Measurements from ENCODE around the gene AAMP.
"Not testable (repeated sequence)": the region's sequence is repeated elsewhere in the genome, so short reads cannot be mapped to it uniquely, and the experiment has no call there.

Gene AAMP

GRCh38 chr2:218312267-218312756 lies 42.4 kb upstream of the AAMP start:
- TF ChIP-seq CTCF (IDR thresholded peaks at IDR 0.05; ENCODE audit: control insufficient read depth, extremely low read depth, insufficient read depth) = no peak
- peak; percentile 99 for DNase-seq (ENCODE audit: low read depth)
- H3K4me3 ChIP-seq (ENCODE audit: low read depth, low read length) = no peak overlapping the region

- H3K4me3 ChIP-seq (ENCODE audit: low read depth, low read length); DNase-seq (ENCODE audit: low read depth): not testable (repeated sequence)
These were observed 41.8 kb upstream of the AAMP start for GRCh38 chr2:218311541-218312266.

- no peak for DNase-seq (ENCODE audit: low read depth)
- no peak overlapping the region for H3K4me3 ChIP-seq (ENCODE audit: low read depth, low read length)
- TF ChIP-seq CTCF (IDR thresholded peaks at IDR 0.05; ENCODE audit: control insufficient read depth, extremely low read depth, insufficient read depth) = no peak
These were observed 41.1 kb upstream of the AAMP start for GRCh38 chr2:218310853-218311540.

- no peak for DNase-seq (ENCODE audit: low read depth)
- TF ChIP-seq CTCF (IDR thresholded peaks at IDR 0.05; ENCODE audit: control insufficient read depth, extremely low read depth, insufficient read depth) = no peak
- H3K4me3 ChIP-seq (ENCODE audit: low read depth, low read length) = no peak overlapping the region
These were observed 37.6 kb upstream of the AAMP start for GRCh38 chr2:218307415-218308090.

GRCh38 chr2:218306184-218306920 lies 36.4 kb upstream of the AAMP start:
- H3K4me3 ChIP-seq (ENCODE audit: low read depth, low read length) = no peak overlapping the region
- no peak for TF ChIP-seq CTCF (IDR thresholded peaks at IDR 0.05; ENCODE audit: control insufficient read depth, extremely low read depth, insufficient read depth)
- DNase-seq (ENCODE audit: low read depth) = no peak

GRCh38 chr2:218305383-218305782 lies 35.4 kb upstream of the AAMP start:
- no peak for TF ChIP-seq CTCF (IDR thresholded peaks at IDR 0.05; ENCODE audit: control insufficient read depth, extremely low read depth, insufficient read depth)
- H3K4me3 ChIP-seq (ENCODE audit: low read depth, low read length) = no peak overlapping the region
- no peak for DNase-seq (ENCODE audit: low read depth)
